SK-N-SH (cell line): ENCODE results near the gene BCAS4. TPM values are rescaled to one million over a fixed set of nuclear protein-coding genes. Genes with fewer than 3 reads are reported as not detected.

Experiments
- CTCF ChIA-PET: fragments of 300-600, 350-600 bp; formaldehyde crosslinking; extraction: SDS; loops from one replicate; lab custom pipeline; 2021; lab: Yijun Ruan, JAX
- POLR2A ChIA-PET: fragments of 350-600 bp; sonication (Branson Sonifier 250); formaldehyde crosslinking; extraction: SDS; loops from one replicate; lab custom pipeline; 2020; ENCODE audit warnings: antibody characterized with exemption, inconsistent platforms; lab: Yijun Ruan, JAX
- DNase-seq: peaks from one replicate; pipeline ENCODE4 v3.0.0; 2012
- H2AFZ ChIP-seq: fragments of 200-600 bp; sonication (generic); 2 replicates; pipeline ENCODE4 v1.8.1; 2016; ENCODE audit warnings: antibody characterized with exemption, mild to moderate bottlenecking, low read depth
- H3F3A ChIP-seq: fragments of 200-600 bp; sonication (generic); replicated peaks from 2 replicates; pipeline ENCODE3; 2016; ENCODE audit warnings: antibody characterized with exemption, mild to moderate bottlenecking; ENCODE audit not compliant: insufficient read depth
- H3K27ac ChIP-seq, 2 experiments: fragments of 200-500 bp in 1 of 2; fragments of 200-600 bp in 1 of 2; sonication (Bioruptor generic) in 1 of 2; sonication (generic), shearing (Covaris generic) in 1 of 2; 2 replicates each; pipeline versions ENCODE4 v1.5.1 to v1.6.1; 2014 to 2016; ENCODE audit warnings: low read depth in 2 of 2, inconsistent platforms in 1 of 2, low read length in 1 of 2, mild to moderate bottlenecking in 1 of 2, mixed read lengths in 1 of 2
- H3K27me3 ChIP-seq: fragments of 200-600 bp; sonication (generic), shearing (Covaris generic); 2 replicates; pipeline ENCODE4 v1.6.1; 2016; ENCODE audit warnings: mixed run types; ENCODE audit not compliant: insufficient read depth
- H3K36me3 ChIP-seq, 2 experiments: fragments of 200-500 bp in 1 of 2; fragments of 200-600 bp in 1 of 2; sonication (Bioruptor generic) in 1 of 2; sonication (generic) in 1 of 2; replicated peaks in 1 of 2; 2 replicates each; pipeline versions ENCODE3 to v1.5.1; 2014 to 2016; ENCODE audit warnings: low read length in 1 of 2, mild to moderate bottlenecking in 1 of 2; ENCODE audit not compliant: insufficient read depth in 2 of 2, control insufficient read depth in 1 of 2
- H3K4me1 ChIP-seq, 2 experiments: fragments of 200-500 bp in 1 of 2; fragments of 200-600 bp in 1 of 2; sonication (Bioruptor generic) in 1 of 2; sonication (generic), shearing (Covaris generic) in 1 of 2; 2 replicates each; pipeline versions ENCODE4 v1.5.1 to v1.6.1; 2014 to 2016; ENCODE audit warnings: low read depth in 1 of 2, low read length in 1 of 2, mixed run types in 1 of 2; ENCODE audit not compliant: insufficient read depth in 2 of 2, control insufficient read depth in 1 of 2
- H3K4me2 ChIP-seq: fragments of 200-600 bp; sonication (generic), shearing (Covaris generic); 2 replicates; pipeline ENCODE4 v1.6.1; 2017; ENCODE audit warnings: mixed run types
- H3K4me3 ChIP-seq, 2 experiments: fragments of 200-500 bp in 1 of 2; fragments of 200-600 bp in 1 of 2; sonication (Bioruptor generic) in 1 of 2; sonication (generic), shearing (Covaris generic) in 1 of 2; 2 replicates each; pipeline versions ENCODE4 v1.5.1 to v1.8.1; 2014 to 2016; ENCODE audit warnings: low read depth in 2 of 2, inconsistent platforms in 1 of 2, low read length in 1 of 2, mild to moderate bottlenecking in 1 of 2, mixed read lengths in 1 of 2, moderate library complexity in 1 of 2
- H3K79me2 ChIP-seq: fragments of 200-600 bp; sonication (generic); 2 replicates; pipeline ENCODE4 v1.8.1; 2017; ENCODE audit warnings: mild to moderate bottlenecking; ENCODE audit not compliant: insufficient read depth
- H3K9ac ChIP-seq: fragments of 200-600 bp; sonication (generic); 2 replicates; pipeline ENCODE4 v1.6.1; 2017; ENCODE audit warnings: mixed run types
- H3K9me2 ChIP-seq: fragments of 200-600 bp; sonication (generic); 2 replicates; pipeline ENCODE4 v1.6.1; 2017; ENCODE audit warnings: mixed run types
- H3K9me3 ChIP-seq: fragments of 200-600 bp; sonication (generic); 2 replicates; pipeline ENCODE4 v1.6.1; 2017; ENCODE audit warnings: mixed run types, mild to moderate bottlenecking, moderate library complexity
- H4K20me1 ChIP-seq: fragments of 200-600 bp; sonication (generic); 2 replicates; pipeline ENCODE4 v1.6.1; 2017; ENCODE audit warnings: mild to moderate bottlenecking, mixed run types; ENCODE audit not compliant: insufficient read depth
- CTCF ChIP-seq: fragments of 200-600 bp; sonication (generic); IDR thresholded peaks from 2 replicates; pipeline ENCODE4 v1.6.1; 2017; ENCODE audit warnings: antibody characterized with exemption, mild to moderate bottlenecking, moderate library complexity
- EP300 ChIP-seq, 2 experiments: IDR thresholded peaks; 2 replicates each; pipeline versions ENCODE4 v1.4.0 to v1.6.1; 2012; ENCODE audit warnings: borderline replicate concordance in 1 of 2, low read depth in 1 of 2, low read length in 1 of 2
- FOXJ3 ChIP-seq: sonication (generic); formaldehyde crosslinking; IDR thresholded peaks from 2 replicates; pipeline ENCODE4 v1.5.1; 2020; ENCODE audit warnings: mild to moderate bottlenecking, missing genetic modification reagents
- GABPA ChIP-seq: IDR thresholded peaks from 2 replicates; pipeline ENCODE4 v1.4.0; 2012; ENCODE audit warnings: low read depth, mild to moderate bottlenecking
- GATA2 ChIP-seq: sonication (generic); formaldehyde crosslinking; IDR thresholded peaks from 2 replicates; pipeline ENCODE4 v1.5.0; 2020; ENCODE audit warnings: mild to moderate bottlenecking, missing genetic modification reagents
- IRF3 ChIP-seq: fragments of 150-350 bp; IDR thresholded peaks from 2 replicates; pipeline ENCODE4 v1.6.1; 2016; ENCODE audit warnings: mild to moderate bottlenecking, low read depth, low read length
- MEF2A ChIP-seq: IDR thresholded peaks from 2 replicates; pipeline ENCODE4 v1.4.0; 2012; ENCODE audit warnings: low read depth, borderline replicate concordance
- NFIC ChIP-seq: IDR thresholded peaks from 2 replicates; pipeline ENCODE4 v1.4.0; 2012; ENCODE audit warnings: borderline replicate concordance
- PBX3 ChIP-seq: IDR thresholded peaks from 2 replicates; pipeline ENCODE4; 2012
- RCOR1 ChIP-seq: fragments of 150-350 bp; IDR thresholded peaks from 2 replicates; pipeline ENCODE4 v1.6.1; 2017; ENCODE audit warnings: antibody characterized with exemption, low read length
- SMC3 ChIP-seq: IDR thresholded peaks from 2 replicates; pipeline ENCODE4 v1.6.1; 2012; ENCODE audit warnings: low read depth, low read length, improper control_type of control experiment
- TCF12 ChIP-seq: IDR thresholded peaks from 2 replicates; pipeline ENCODE4 v1.4.0; 2012
- WGBS: methylation state at CpG from one replicate; pipeline ENCODE4 v1.1.6; 2017; ENCODE audit warnings: low lambda C conversion rate; 5-methylcytosine and 5-hydroxymethylcytosine counted together
- polyA plus RNA-seq, 3 experiments: library from polyadenylated mRNA; depleted of rRNA; stranded (reverse); fragments of >200 nt; gene quantifications; 2 replicates each; pipeline ENCODE4 v1.2.3, GENCODE V29; 2012

BCAS4 gene
- polyA plus RNA-seq, 1 of the 3 experiments (the other 2 are of a cell fraction), result 43.8 TPM

- no peak overlapping the region for H2AFZ ChIP-seq
- POLR2A ChIA-PET, result no interaction called here
- no peaks in the 10 kb centered on the region for H3K36me3 ChIP-seq
- TF ChIP-seq CTCF (no peak), SMC3 (no peak), FOXJ3 (no peak), GATA2 (CRISPR knock-in tag) (peak; percentile 59), MEF2A (no peak), RCOR1 (peak; percentile 53; the same call in 1 of the 2 replicates), NFIC (peak; percentile 60), GABPA (no peak), TCF12 (peak; percentile 30; the same call in 1 of the 2 replicates), EP300 (IDR thresholded peaks at IDR 0.05; ENCODE audit: borderline replicate concordance in 1 of 2, low read depth in 1 of 2, low read length in 1 of 2) (peak in 1 of 2 experiments; percentile 44; a peak in 1 of 4 replicates)
- TF ChIP-seq, all 33 proteins: peak for 5
- Histone ChIP-seq H3K27ac (peak overlapping the region; percentile 20 to 25; a peak in 2 of 4 replicates), H3K79me2 (no peaks in the 10 kb centered on the region), H3F3A (no peaks in the 10 kb centered on the region), H3K9me2 (no peaks in the 10 kb centered on the region), H3K4me1 (peaks cover 0 to 21% of the 10 kb centered on the region in 2 experiments; a peak in 2 of 4 replicates), H3K27me3 (no peaks in the 10 kb centered on the region), H3K4me3 (no peak overlapping the region), H4K20me1 (no peaks in the 10 kb centered on the region), H3K4me2 (0 out of 2 replicates have a peak overlapping the region, but pooled peaks have one; percentile 26), H3K9ac (no peak overlapping the region), H3K9me3 (no peaks in the 10 kb centered on the region)
- CTCF ChIA-PET, result interaction anchor here (0.7 to 2.1 kb wide), 7 partner anchors 11 to 76 kb away, joined by 3 to 10 read pairs (median 4); partner anchors contain the start of gene BCAS4
- DNase-seq, result peak; percentile 71
- WGBS, result 54% methylated on average over 19 of the region's 23 CpGs
These were observed 60.9 kb downstream of the BCAS4 start for GRCh38 chr20:50855498-50856474.

GRCh38 chr20:50856475-50857041, 61.7 kb downstream of the BCAS4 start:
- Histone ChIP-seq H3K4me3 (no peak overlapping the region), H3K36me3 (no peaks in the 10 kb centered on the region), H4K20me1 (no peaks in the 10 kb centered on the region), H3F3A (no peaks in the 10 kb centered on the region), H3K9me2 (no peaks in the 10 kb centered on the region)
- DNase-seq, result peak; percentile 53
- TF ChIP-seq RCOR1, result no peak
- no peak for TF ChIP-seq IRF3
- peak; percentile 45; the same call in 1 of the 2 replicates for TF ChIP-seq PBX3
- TF ChIP-seq, all 33 proteins: peak for 1
- peak overlapping the region in 1 of 2 experiments; percentile 20; a peak in 2 of 4 replicates for H3K27ac ChIP-seq
- no peaks in the 10 kb centered on the region for H3K9me3 ChIP-seq
- peaks cover 0 to 21% of the 10 kb centered on the region in 2 experiments; a peak in 2 of 4 replicates for H3K4me1 ChIP-seq
- ChIA-PET CTCF (interaction anchor here (0.6 to 2.1 kb wide), 8 partner anchors 11 to 686 kb away, joined by 3 to 10 read pairs (median 4); partner anchors contain the start of gene BCAS4), POLR2A (no interaction called here)
- no peak overlapping the region for H2AFZ ChIP-seq
- WGBS, result 92% methylated on average over 3 of the region's 5 CpGs
- H3K9ac ChIP-seq, result no peak overlapping the region
- no peaks in the 10 kb centered on the region for H3K27me3 ChIP-seq
- H3K79me2 ChIP-seq, result no peaks in the 10 kb centered on the region
- H3K4me2 ChIP-seq, result 0 out of 2 replicates have a peak overlapping the region, but pooled peaks have one; percentile 26
